Keratinocyte (primary cell): ENCODE data around the gene TRIM63. TPM values are rescaled to one million over a fixed set of nuclear protein-coding genes. Genes with fewer than 3 reads are reported as not detected.

Experiments used
- DNase-seq: peaks from one replicate; pipeline ENCODE4 v3.0.0-alpha.2; 2011; ENCODE audit warnings: low read depth, missing footprints, low spot score
- FAIRE-seq: peaks from 2 replicates; lab custom pipeline; 2011; peaks lifted over from hg19 to GRCh38; lab: Jason Lieb, UNC
- H2AFZ ChIP-seq: 2 replicates; pipeline ENCODE4 v1.6.0; 2012; ENCODE audit warnings: low read length, control low read depth, inconsistent platforms; ENCODE audit not compliant: control insufficient read depth
- H3K27ac ChIP-seq: 2 replicates; pipeline ENCODE4 v1.5.1; 2011; ENCODE audit warnings: low read length; ENCODE audit not compliant: control insufficient read depth, insufficient read depth
- H3K27me3 ChIP-seq: 3 replicates; pipeline ENCODE4 v1.6.0; 2011; ENCODE audit warnings: low read length; ENCODE audit not compliant: control insufficient read depth, insufficient read depth; ENCODE audit errors: extremely low read depth
- H3K36me3 ChIP-seq, 2 experiments: 2 replicates in 1 of 2; 3 replicates in 1 of 2; pipeline ENCODE4 v1.5.1; 2011; ENCODE audit warnings: low read length in 2 of 2, mild to moderate bottlenecking in 1 of 2; ENCODE audit not compliant: control insufficient read depth in 2 of 2, insufficient read depth in 2 of 2; ENCODE audit errors: extremely low read depth in 1 of 2
- H3K4me1 ChIP-seq: 3 replicates; pipeline ENCODE4 v1.5.1; 2011; ENCODE audit warnings: low read length; ENCODE audit not compliant: control insufficient read depth, insufficient read depth; ENCODE audit errors: extremely low read depth
- H3K4me2 ChIP-seq: 3 replicates; pipeline ENCODE4 v1.6.0; 2011; ENCODE audit warnings: low read depth, low read length; ENCODE audit not compliant: control insufficient read depth, insufficient read depth; ENCODE audit errors: extremely low read depth
- H3K4me3 ChIP-seq, 3 experiments: fragments of 200-600 bp in 1 of 3; sonication (generic) in 1 of 3; 2 replicates in 2 of 3; 3 replicates in 1 of 3; pipeline ENCODE4 v1.5.1; 2011 to 2016; ENCODE audit warnings: low read length in 3 of 3, mild to moderate bottlenecking in 3 of 3, control low read depth in 2 of 3, inconsistent platforms in 1 of 3, low read depth in 1 of 3, mixed read lengths in 1 of 3, mixed run types in 1 of 3, moderate library complexity in 1 of 3; ENCODE audit not compliant: control insufficient read depth in 2 of 3, insufficient read depth in 2 of 3; ENCODE audit errors: extremely low read depth in 1 of 3
- H3K79me2 ChIP-seq: 2 replicates; pipeline ENCODE4 v1.6.0; 2012; ENCODE audit warnings: low read length; ENCODE audit not compliant: control insufficient read depth, insufficient read depth
- H3K9ac ChIP-seq: 3 replicates; pipeline ENCODE4 v1.6.0; 2011; ENCODE audit warnings: low read length; ENCODE audit not compliant: control insufficient read depth, insufficient read depth; ENCODE audit errors: extremely low read depth
- H3K9me1 ChIP-seq: 3 replicates; pipeline ENCODE4 v1.6.0; 2011; ENCODE audit warnings: low read length; ENCODE audit not compliant: control insufficient read depth, insufficient read depth; ENCODE audit errors: extremely low read depth
- H3K9me3 ChIP-seq: 2 replicates; pipeline ENCODE4 v1.5.1; 2012; ENCODE audit warnings: low read depth, low read length; ENCODE audit not compliant: control insufficient read depth
- H4K20me1 ChIP-seq: 3 replicates; pipeline ENCODE4 v1.6.0; 2011; ENCODE audit warnings: low read length; ENCODE audit not compliant: control insufficient read depth, insufficient read depth; ENCODE audit errors: extremely low read depth
- EZH2 ChIP-seq: IDR thresholded peaks from one replicate; pipeline ENCODE4 v1.6.1; 2012; ENCODE audit warnings: inconsistent platforms, mild to moderate bottlenecking, low read length, moderate library complexity
- dilution Hi-C: fragments of 300-500 bp; cut with MboI; formaldehyde crosslinking; loops from one replicate; pipeline ENCODE4 v1.7.0; 2020; ENCODE audit warnings: low sequenced_read_pairs; ENCODE audit not compliant: extremely low pct_ligation_motif_present
- polyA plus RNA-seq, 5 experiments: library from polyadenylated mRNA; depleted of rRNA in 3 of 5; stranded (reverse) in 3 of 5; stranded (forward) in 1 of 5; unstranded in 1 of 5; fragments of >200 nt; gene quantifications; 1 replicate in 1 of 5; 2 replicates in 3 of 5; 3 replicates in 1 of 5; pipeline versions ENCODE4 v1.2.1 to v1.2.3, GENCODE V29; 2011 to 2012; ENCODE audit warnings: missing spikeins in 2 of 5, low read depth in 1 of 5, low replicate concordance in 1 of 5
- TF ChIP-seq, protein P1 (sequence below), 3 experiments: IDR thresholded peaks in 1 of 3; conservative IDR thresholded peaks in 1 of 3; optimal IDR thresholded peaks in 1 of 3; 2 replicates in 2 of 3; 3 replicates in 1 of 3; pipeline versions ENCODE3 to v1.5.1; 2011; ENCODE audit warnings: low read length in 3 of 3, mild to moderate bottlenecking in 3 of 3, moderate library complexity in 2 of 3, control low read depth in 1 of 3, inconsistent platforms in 1 of 3; ENCODE audit not compliant: insufficient read depth in 2 of 3; ENCODE audit errors: extremely low read depth in 1 of 3

Gene TRIM63
- polyA plus RNA-seq, 1 donor (not counting 4 experiments of a cell fraction or from before 2014, with no cell fraction given), result not detected

DNA sequence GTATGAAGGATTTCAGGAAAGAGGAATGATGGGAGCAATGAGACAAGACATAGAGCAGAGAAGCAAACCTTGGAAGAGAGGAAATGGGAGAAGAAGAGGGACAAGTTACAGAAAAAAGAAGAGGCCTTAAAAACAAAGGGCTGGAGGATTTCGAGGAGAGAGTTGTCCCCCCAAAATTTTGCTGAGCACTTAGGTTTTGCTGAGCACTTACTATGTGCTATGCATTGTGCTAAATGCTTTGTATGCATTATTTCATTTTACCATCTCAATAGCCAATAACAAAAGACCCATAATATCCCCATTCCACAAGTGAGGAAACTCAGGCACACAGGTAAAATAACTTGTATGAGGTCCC is 2.5 kb upstream of the TRIM63 start:
- dilution Hi-C loops, result no loop called here
- FAIRE-seq, result no peak
- TF ChIP-seq, protein P1, sequence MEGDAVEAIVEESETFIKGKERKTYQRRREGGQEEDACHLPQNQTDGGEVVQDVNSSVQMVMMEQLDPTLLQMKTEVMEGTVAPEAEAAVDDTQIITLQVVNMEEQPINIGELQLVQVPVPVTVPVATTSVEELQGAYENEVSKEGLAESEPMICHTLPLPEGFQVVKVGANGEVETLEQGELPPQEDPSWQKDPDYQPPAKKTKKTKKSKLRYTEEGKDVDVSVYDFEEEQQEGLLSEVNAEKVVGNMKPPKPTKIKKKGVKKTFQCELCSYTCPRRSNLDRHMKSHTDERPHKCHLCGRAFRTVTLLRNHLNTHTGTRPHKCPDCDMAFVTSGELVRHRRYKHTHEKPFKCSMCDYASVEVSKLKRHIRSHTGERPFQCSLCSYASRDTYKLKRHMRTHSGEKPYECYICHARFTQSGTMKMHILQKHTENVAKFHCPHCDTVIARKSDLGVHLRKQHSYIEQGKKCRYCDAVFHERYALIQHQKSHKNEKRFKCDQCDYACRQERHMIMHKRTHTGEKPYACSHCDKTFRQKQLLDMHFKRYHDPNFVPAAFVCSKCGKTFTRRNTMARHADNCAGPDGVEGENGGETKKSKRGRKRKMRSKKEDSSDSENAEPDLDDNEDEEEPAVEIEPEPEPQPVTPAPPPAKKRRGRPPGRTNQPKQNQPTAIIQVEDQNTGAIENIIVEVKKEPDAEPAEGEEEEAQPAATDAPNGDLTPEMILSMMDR (optimal IDR thresholded peaks at IDR 0.05 in 1 of 3, IDR thresholded peaks at IDR 0.05 in 1 of 3, conservative IDR thresholded peaks at IDR 0.05 in 1 of 3; ENCODE audit: extremely low read depth in 1 of 3, insufficient read depth in 2 of 3, low read length in 3 of 3), result no peak
- TF ChIP-seq EZH2, result no peak

DNA sequence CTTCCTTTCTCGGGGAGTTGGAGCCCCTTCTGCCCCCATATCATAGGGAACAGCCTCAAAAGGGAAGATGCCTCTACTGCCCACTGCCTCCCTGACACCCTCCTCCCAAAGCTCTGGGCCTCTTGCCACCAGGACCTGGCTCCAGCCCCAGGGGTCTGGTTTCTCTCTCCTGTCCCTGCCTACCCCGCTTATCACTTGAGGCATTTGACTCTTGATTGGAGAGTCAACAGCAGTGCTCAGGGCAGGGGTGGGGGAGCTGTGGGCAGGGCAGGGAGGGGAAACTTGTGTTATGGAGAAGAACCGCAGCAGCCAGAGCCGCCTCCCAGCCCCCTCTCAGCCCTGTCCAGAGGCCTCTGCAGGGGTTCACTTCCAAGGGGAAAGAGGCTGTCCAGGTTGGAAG is 573 bp downstream of the TRIM63 start:
- no peak for DNase-seq
- no peaks in the 10 kb centered on the region for H3K9me3 ChIP-seq
- no peaks in the 10 kb centered on the region for H3K27me3 ChIP-seq
- H3K4me3 ChIP-seq, result no peak overlapping the region
- H3K9ac ChIP-seq, result no peak overlapping the region
- no peak for TF ChIP-seq EZH2
- TF ChIP-seq, protein P1 (optimal IDR thresholded peaks at IDR 0.05 in 1 of 3, IDR thresholded peaks at IDR 0.05 in 1 of 3, conservative IDR thresholded peaks at IDR 0.05 in 1 of 3; ENCODE audit: extremely low read depth in 1 of 3, insufficient read depth in 2 of 3, low read length in 3 of 3), result no peak
- no peaks in the 10 kb centered on the region for H3K4me1 ChIP-seq
- H3K27ac ChIP-seq, result no peak overlapping the region
- H2AFZ ChIP-seq, result no peak overlapping the region
- no peak overlapping the region for H3K4me2 ChIP-seq
- H3K36me3 ChIP-seq, result no peaks in the 10 kb centered on the region
- no peaks in the 10 kb centered on the region for H4K20me1 ChIP-seq
- dilution Hi-C loops, result no loop called here
- no peaks in the 10 kb centered on the region for H3K79me2 ChIP-seq
- H3K9me1 ChIP-seq, result no peaks in the 10 kb centered on the region
- FAIRE-seq, result no peak

More for the DNA sequence above, 2.5 kb upstream of the TRIM63 start:
- H4K20me1 ChIP-seq, result no peaks in the 10 kb centered on the region
- no peaks in the 10 kb centered on the region for H3K9me1 ChIP-seq
- H3K27me3 ChIP-seq, result no peaks in the 10 kb centered on the region
- no peak overlapping the region for H3K9ac ChIP-seq
- no peaks in the 10 kb centered on the region for H3K9me3 ChIP-seq
- no peak overlapping the region for H2AFZ ChIP-seq
- no peaks in the 10 kb centered on the region for H3K4me1 ChIP-seq
- no peak for DNase-seq
- H3K4me2 ChIP-seq, result no peak overlapping the region
- H3K4me3 ChIP-seq, result no peak overlapping the region
- no peaks in the 10 kb centered on the region for H3K79me2 ChIP-seq
- H3K27ac ChIP-seq, result no peak overlapping the region
- H3K36me3 ChIP-seq, result no peaks in the 10 kb centered on the region
